Mesenchymal stem cell (in vitro differentiated cells and primary cell): ENCODE results near the gene ADCY3.

ENCODE experiments used
- DNase-seq: peaks from one replicate; pipeline ENCODE4 v3.0.0-alpha.2; 2013
- H2AFZ ChIP-seq: one replicate; pipeline ENCODE4 v1.6.1; 2013; ENCODE audit warnings: low read depth, mild to moderate bottlenecking, control low read depth, inconsistent platforms, low read length, moderate library complexity
- H2AK5ac ChIP-seq: 2 replicates; pipeline ENCODE4 v1.6.1; 2013; ENCODE audit warnings: low read length, moderate library complexity, mild to moderate bottlenecking, inconsistent platforms; ENCODE audit not compliant: severe bottlenecking
- H2BK120ac ChIP-seq: one replicate; pipeline ENCODE4 v1.6.1; 2013; ENCODE audit warnings: low read depth, mild to moderate bottlenecking, inconsistent platforms, low read length, moderate library complexity
- H2BK12ac ChIP-seq, 2 experiments: one replicate each; pipeline ENCODE4 v1.6.1; 2013; ENCODE audit warnings: inconsistent platforms in 2 of 2, low read length in 2 of 2, mild to moderate bottlenecking in 2 of 2, moderate library complexity in 2 of 2, control low read depth in 1 of 2
- H2BK15ac ChIP-seq: one replicate; pipeline ENCODE4 v1.6.1; 2013; ENCODE audit warnings: mild to moderate bottlenecking, low read depth, inconsistent platforms; ENCODE audit not compliant: poor library complexity, severe bottlenecking
- H2BK5ac ChIP-seq: 2 replicates; pipeline ENCODE4 v1.6.1; 2013; ENCODE audit warnings: low read depth, mild to moderate bottlenecking, low read length, control low read depth, inconsistent platforms; ENCODE audit not compliant: poor library complexity, severe bottlenecking
- H3K14ac ChIP-seq, 2 experiments: one replicate each; pipeline ENCODE4 v1.6.1; 2013; ENCODE audit warnings: inconsistent platforms in 2 of 2, low read length in 2 of 2, control low read depth in 1 of 2, mild to moderate bottlenecking in 1 of 2, moderate library complexity in 1 of 2
- H3K18ac ChIP-seq, 2 experiments: one replicate each; pipeline ENCODE4 v1.6.1; 2013; ENCODE audit warnings: inconsistent platforms in 2 of 2, low read length in 2 of 2, control low read depth in 1 of 2, low read depth in 1 of 2, mild to moderate bottlenecking in 1 of 2
- H3K23ac ChIP-seq, 2 experiments: one replicate each; pipeline ENCODE4 v1.6.1; 2013; ENCODE audit warnings: inconsistent platforms in 2 of 2, low read length in 2 of 2, mild to moderate bottlenecking in 2 of 2, moderate library complexity in 2 of 2, control low read depth in 1 of 2
- H3K27ac ChIP-seq: 2 replicates; pipeline ENCODE4 v1.5.1; 2013; ENCODE audit warnings: mild to moderate bottlenecking, moderate library complexity, low read length, control low read depth, inconsistent platforms; ENCODE audit not compliant: poor library complexity, severe bottlenecking
- H3K27me3 ChIP-seq, 2 experiments: 2 replicates each; pipeline versions ENCODE4 v1.6.1 to v1.7.0; 2013; ENCODE audit warnings: low read length in 2 of 2, mild to moderate bottlenecking in 2 of 2, moderate library complexity in 2 of 2, control low read depth in 1 of 2, inconsistent platforms in 1 of 2; ENCODE audit not compliant: control insufficient read depth in 1 of 2, insufficient read depth in 1 of 2
- H3K36me3 ChIP-seq, 2 experiments: 2 replicates each; pipeline versions ENCODE4 v1.6.1 to v1.7.0; 2013; ENCODE audit warnings: low read length in 2 of 2, control low read depth in 1 of 2, inconsistent platforms in 1 of 2, low read depth in 1 of 2, mild to moderate bottlenecking in 1 of 2; ENCODE audit not compliant: insufficient read depth in 2 of 2, control insufficient read depth in 1 of 2
- H3K4ac ChIP-seq, 2 experiments: one replicate each; pipeline ENCODE4 v1.6.1; 2013; ENCODE audit warnings: inconsistent platforms in 2 of 2, low read length in 2 of 2, mild to moderate bottlenecking in 2 of 2, moderate library complexity in 2 of 2, control low read depth in 1 of 2, low read depth in 1 of 2
- H3K4me1 ChIP-seq: 2 replicates; pipeline ENCODE4 v1.6.1; 2013; ENCODE audit warnings: low read depth, low read length, control low read depth; ENCODE audit not compliant: control insufficient read depth, insufficient read depth
- H3K4me2 ChIP-seq: 2 replicates; pipeline ENCODE4 v1.6.1; 2013; ENCODE audit warnings: low read length, mild to moderate bottlenecking, inconsistent platforms; ENCODE audit not compliant: poor library complexity, severe bottlenecking
- H3K4me3 ChIP-seq, 2 experiments: 2 replicates each; pipeline versions ENCODE4 v1.5.1 to v1.7.0; 2013; ENCODE audit warnings: low read length in 2 of 2, mild to moderate bottlenecking in 2 of 2, control low read depth in 1 of 2, low read depth in 1 of 2; ENCODE audit not compliant: insufficient read depth in 1 of 2
- H3K79me1 ChIP-seq: replicated peaks from 2 replicates; pipeline ENCODE4 v1.6.1; 2013; ENCODE audit warnings: mild to moderate bottlenecking, control low read depth, low read length, inconsistent platforms; ENCODE audit not compliant: poor library complexity, severe bottlenecking
- H3K9ac ChIP-seq: 2 replicates; pipeline ENCODE4 v1.7.0; 2013; ENCODE audit warnings: mild to moderate bottlenecking, low read length, moderate library complexity
- H3K9me3 ChIP-seq: 2 replicates; pipeline ENCODE4 v1.7.0; 2013; ENCODE audit warnings: mild to moderate bottlenecking, low read length; ENCODE audit not compliant: control insufficient read depth
- H4K8ac ChIP-seq: one replicate; pipeline ENCODE4 v1.6.1; 2013; ENCODE audit warnings: inconsistent platforms, mild to moderate bottlenecking, low read length, moderate library complexity
- H4K91ac ChIP-seq: one replicate; pipeline ENCODE4 v1.6.1; 2013; ENCODE audit warnings: mild to moderate bottlenecking, low read length, inconsistent platforms
- WGBS: methylation state at CpG from one replicate; pipeline ENCODE4 v1.1.7; 2013; ENCODE audit warnings: mixed read lengths; 5-methylcytosine and 5-hydroxymethylcytosine counted together

ADCY3 gene

GRCh38 chr2:24945907-24946306, 25.9 kb upstream of the ADCY3 start:
- Histone ChIP-seq H3K4me2 (no peak overlapping the region), H4K91ac (no peak overlapping the region), H3K18ac (no peak overlapping the region), H3K9ac (no peak overlapping the region), H3K79me1 (no peaks in the 10 kb centered on the region), H3K4me1 (no peaks in the 10 kb centered on the region), H2AFZ (no peak overlapping the region), H2BK12ac (no peak overlapping the region), H3K23ac (no peak overlapping the region), H3K4ac (no peak overlapping the region), H2AK5ac (no peak overlapping the region), H3K27me3 (no peaks in the 10 kb centered on the region), H2BK15ac (no peak overlapping the region), H3K27ac (no peak overlapping the region), H3K14ac (no peak overlapping the region), H3K4me3 (no peak overlapping the region), H3K9me3 (no peaks in the 10 kb centered on the region), H2BK5ac (no peak overlapping the region), H3K36me3 (peaks cover 8 to 47% of the 10 kb centered on the region in 2 experiments), H4K8ac (no peak overlapping the region), H2BK120ac (no peak overlapping the region)
- no peak for DNase-seq
- 79% methylated on average over 2 of the region's 4 CpGs for WGBS

GRCh38 chr2:24943427-24944053, 23.5 kb upstream of the ADCY3 start:
- H2BK15ac ChIP-seq = no peak overlapping the region
- H3K4me1 ChIP-seq = no peaks in the 10 kb centered on the region
- H3K9ac ChIP-seq = no peak overlapping the region
- no peak overlapping the region for H3K4me3 ChIP-seq
- no peak overlapping the region for H4K91ac ChIP-seq
- WGBS = 84% methylated on average over 3 of the region's 7 CpGs
- no peaks in the 10 kb centered on the region for H3K9me3 ChIP-seq
- H3K23ac ChIP-seq = no peak overlapping the region
- H3K36me3 ChIP-seq = peaks cover 8 to 29% of the 10 kb centered on the region in 2 experiments
- H2BK12ac ChIP-seq = no peak overlapping the region
- no peak overlapping the region for H3K18ac ChIP-seq
- no peak overlapping the region for H2AK5ac ChIP-seq
- no peak overlapping the region for H3K14ac ChIP-seq
- H2AFZ ChIP-seq = no peak overlapping the region
- no peak for DNase-seq
- H3K4ac ChIP-seq = no peak overlapping the region
- H2BK5ac ChIP-seq = no peak overlapping the region
- no peak overlapping the region for H3K27ac ChIP-seq
- H3K27me3 ChIP-seq = no peaks in the 10 kb centered on the region
- H4K8ac ChIP-seq = no peak overlapping the region
- H3K79me1 ChIP-seq = no peaks in the 10 kb centered on the region
- H2BK120ac ChIP-seq = no peak overlapping the region
- no peak overlapping the region for H3K4me2 ChIP-seq

- 87% methylated on average over 4 of the region's 6 CpGs for WGBS
- H2AK5ac ChIP-seq = no peak overlapping the region
- no peaks in the 10 kb centered on the region for H3K27me3 ChIP-seq
- no peak overlapping the region for H2BK15ac ChIP-seq
- no peaks in the 10 kb centered on the region for H3K4me1 ChIP-seq
- no peak overlapping the region for H3K14ac ChIP-seq
- H3K4me3 ChIP-seq = no peak overlapping the region
- H3K4ac ChIP-seq = no peak overlapping the region
- H3K9me3 ChIP-seq = no peaks in the 10 kb centered on the region
- H3K79me1 ChIP-seq = no peaks in the 10 kb centered on the region
- H3K4me2 ChIP-seq = no peak overlapping the region
- H3K9ac ChIP-seq = no peak overlapping the region
- no peak for DNase-seq
- no peak overlapping the region for H2BK120ac ChIP-seq
- no peak overlapping the region for H2BK12ac ChIP-seq
- no peak overlapping the region for H4K8ac ChIP-seq
- H2BK5ac ChIP-seq = no peak overlapping the region
- H3K27ac ChIP-seq = no peak overlapping the region
- no peaks in the 10 kb centered on the region for H3K36me3 ChIP-seq
- no peak overlapping the region for H4K91ac ChIP-seq
- no peak overlapping the region for H3K23ac ChIP-seq
- H3K18ac ChIP-seq = no peak overlapping the region
- no peak overlapping the region for H2AFZ ChIP-seq
Measured at GRCh38 chr2:24939353-24939752, 19.3 kb upstream of the ADCY3 start.

- WGBS = no CpG with 5 or more reads among the region's 2 CpGs
- Histone ChIP-seq H2AK5ac (no peak overlapping the region), H3K4me1 (no peaks in the 10 kb centered on the region), H3K14ac (no peak overlapping the region), H2BK15ac (no peak overlapping the region), H2BK5ac (no peak overlapping the region), H3K18ac (no peak overlapping the region), H3K27ac (no peak overlapping the region), H2AFZ (no peak overlapping the region), H3K4ac (no peak overlapping the region), H4K8ac (no peak overlapping the region), H3K36me3 (no peaks in the 10 kb centered on the region), H3K27me3 (no peaks in the 10 kb centered on the region), H2BK12ac (no peak overlapping the region), H3K4me3 (no peak overlapping the region), H3K9ac (peak overlapping the region; percentile 20), H2BK120ac (no peak overlapping the region), H3K79me1 (no peaks in the 10 kb centered on the region), H3K9me3 (no peaks in the 10 kb centered on the region), H3K23ac (no peak overlapping the region), H4K91ac (no peak overlapping the region), H3K4me2 (no peak overlapping the region)
- no peak for DNase-seq
Measured at GRCh38 chr2:24937236-24937635, 17.2 kb upstream of the ADCY3 start.
